Neural cell (in vitro differentiated cells): Measurements from ENCODE around the gene PLCH1. TPM values are rescaled to one million over a fixed set of nuclear protein-coding genes. Genes with fewer than 3 reads are reported as not detected.

Experiments used
- H2AFZ ChIP-seq: fragments of 200-600, 300-800 bp; sonication (generic), shearing (Covaris generic); 2 replicates; pipeline ENCODE4 v1.6.0; 2014; ENCODE audit warnings: low read depth, mild to moderate bottlenecking, antibody characterized with exemption, low read length, moderate library complexity
- H3F3A ChIP-seq: fragments of 200-600 bp; shearing (Covaris generic); 2 replicates; pipeline ENCODE4 v1.6.1; 2016; ENCODE audit warnings: mild to moderate bottlenecking, moderate library complexity, mixed read lengths, antibody characterized with exemption, low read length; ENCODE audit not compliant: insufficient read depth, poor library complexity, severe bottlenecking
- H3K27ac ChIP-seq: fragments of 200-600, 300-800 bp; sonication (generic), shearing (Covaris generic); 2 replicates; pipeline ENCODE4 v1.5.1; 2014; ENCODE audit warnings: mild to moderate bottlenecking, low read length, moderate library complexity
- H3K27me3 ChIP-seq: fragments of 300-800, 200-600 bp; sonication (generic), shearing (Covaris generic); 2 replicates; pipeline ENCODE4 v1.6.0; 2014; ENCODE audit warnings: mild to moderate bottlenecking, low read depth, low read length, moderate library complexity; ENCODE audit not compliant: insufficient read depth
- H3K36me3 ChIP-seq: fragments of 300-800, 200-600 bp; sonication (generic), shearing (Covaris generic); 2 replicates; pipeline ENCODE4 v1.5.1; 2014; ENCODE audit warnings: mild to moderate bottlenecking, antibody characterized with exemption, low read length, moderate library complexity; ENCODE audit not compliant: insufficient read depth
- H3K4me2 ChIP-seq: fragments of 300-800, 200-600 bp; sonication (generic), shearing (Covaris generic); 2 replicates; pipeline ENCODE4 v1.6.0; 2014; ENCODE audit warnings: mild to moderate bottlenecking, low read length
- H3K4me3 ChIP-seq: fragments of 300-800, 200-600 bp; sonication (generic), shearing (Covaris generic); 2 replicates; pipeline ENCODE4 v1.5.1; 2014; ENCODE audit warnings: mild to moderate bottlenecking, low read length, moderate library complexity
- H3K79me2 ChIP-seq: fragments of 200-600 bp; shearing (Covaris generic); replicated peaks from 2 replicates; pipeline ENCODE4 v1.6.0; 2014; ENCODE audit warnings: mild to moderate bottlenecking, low read length, moderate library complexity; ENCODE audit not compliant: insufficient read depth
- H3K9ac ChIP-seq: fragments of 300-800, 200-600 bp; sonication (generic), shearing (Covaris generic); 2 replicates; pipeline ENCODE4 v1.6.1; 2016; ENCODE audit warnings: mild to moderate bottlenecking, low read length, mixed read lengths
- H3K9me2 ChIP-seq: fragments of 200-600 bp; shearing (Covaris generic); 2 replicates; pipeline ENCODE4 v1.6.1; 2016; ENCODE audit warnings: mild to moderate bottlenecking, low read length, mixed read lengths; ENCODE audit not compliant: insufficient read depth
- H3K9me3 ChIP-seq: fragments of 200-600, 300-800 bp; sonication (generic), shearing (Covaris generic); 2 replicates; pipeline ENCODE4 v1.6.1; 2016; ENCODE audit warnings: mild to moderate bottlenecking, mixed run types, low read length, moderate library complexity, mixed read lengths
- H4K20me1 ChIP-seq: fragments of 200-600 bp; shearing (Covaris generic); 2 replicates; pipeline ENCODE4 v1.6.1; 2016; ENCODE audit warnings: mild to moderate bottlenecking, mixed run types; ENCODE audit not compliant: insufficient read depth
- CTCF ChIP-seq: fragments of 450-650 bp; IDR thresholded peaks from 2 replicates; pipeline ENCODE4 v1.5.1; 2014; ENCODE audit warnings: antibody characterized with exemption, mild to moderate bottlenecking, moderate library complexity; ENCODE audit not compliant: poor library complexity, severe bottlenecking
- EP300 ChIP-seq: fragments of 450-650 bp; conservative IDR thresholded peaks from 2 replicates; pipeline ENCODE4 v1.6.1; 2014; ENCODE audit warnings: antibody characterized with exemption, mild to moderate bottlenecking, moderate library complexity; ENCODE audit not compliant: poor library complexity, severe bottlenecking
- EZH2 ChIP-seq: fragments of 200-600, 300-800 bp; shearing (Covaris generic), sonication (generic); IDR thresholded peaks from 2 replicates; pipeline ENCODE4 v1.6.1; 2014; ENCODE audit warnings: antibody characterized with exemption, low read length, borderline replicate concordance, mild to moderate bottlenecking; ENCODE audit not compliant: insufficient read depth, poor library complexity, severe bottlenecking
- MXI1 ChIP-seq: fragments of 450-650 bp; conservative IDR thresholded peaks from 2 replicates; pipeline ENCODE4 v1.6.1; 2014; ENCODE audit warnings: antibody characterized with exemption, mild to moderate bottlenecking; ENCODE audit not compliant: poor library complexity, severe bottlenecking
- POLR2AphosphoS5 ChIP-seq: IDR thresholded peaks from 2 replicates; pipeline ENCODE4 v1.6.1; 2012
- RAD21 ChIP-seq: fragments of 450-650 bp; conservative IDR thresholded peaks from 2 replicates; pipeline ENCODE4 v1.6.1; 2014; ENCODE audit warnings: antibody characterized with exemption, mild to moderate bottlenecking, moderate library complexity
- REST ChIP-seq: IDR thresholded peaks from 2 replicates; pipeline ENCODE4 v1.6.1; 2012; ENCODE audit warnings: borderline replicate concordance
- SMC3 ChIP-seq: fragments of 450-650 bp; conservative IDR thresholded peaks from 2 replicates; pipeline ENCODE4 v1.6.1; 2014; ENCODE audit warnings: antibody characterized with exemption, mild to moderate bottlenecking, moderate library complexity; ENCODE audit not compliant: poor library complexity
- TAF1 ChIP-seq: IDR thresholded peaks from 2 replicates; pipeline ENCODE4 v1.6.1; 2012; ENCODE audit warnings: low read depth
- polyA plus RNA-seq: library from polyadenylated mRNA; depleted of rRNA; stranded (reverse); fragments of >200 nt; gene quantifications from 2 replicates; pipeline ENCODE4 v1.2.3, GENCODE V29; 2014

The PLCH1 gene
- polyA plus RNA-seq, 1 donor from 2014 or later = 13.5 TPM

- H2AFZ ChIP-seq = no peak overlapping the region
- H3K9ac ChIP-seq = no peak overlapping the region
- H3K27ac ChIP-seq = no peak overlapping the region
- no peaks in the 10 kb centered on the region for H3F3A ChIP-seq
- H3K4me2 ChIP-seq = no peak overlapping the region
- H3K9me3 ChIP-seq = no peaks in the 10 kb centered on the region
- no peak overlapping the region for H3K4me3 ChIP-seq
- H3K79me2 ChIP-seq = no peaks in the 10 kb centered on the region
- H4K20me1 ChIP-seq = no peaks in the 10 kb centered on the region
- TF ChIP-seq EZH2 = no peak
- TF ChIP-seq EP300 = no peak
- no peak for TF ChIP-seq SMC3
- peaks cover 1% of the 10 kb centered on the region for H3K36me3 ChIP-seq
- H3K27me3 ChIP-seq = no peaks in the 10 kb centered on the region
- H3K9me2 ChIP-seq = no peaks in the 10 kb centered on the region
Measured at GRCh38 chr3:155485897-155486296, 259.0 kb downstream of the PLCH1 start.

- H3K4me3 ChIP-seq = no peak overlapping the region
- no peak overlapping the region for H3K4me2 ChIP-seq
- no peak overlapping the region for H3K9ac ChIP-seq
- no peaks in the 10 kb centered on the region for H3K9me2 ChIP-seq
- no peaks in the 10 kb centered on the region for H3K79me2 ChIP-seq
- H3K27ac ChIP-seq = no peak overlapping the region
- H3K9me3 ChIP-seq = no peaks in the 10 kb centered on the region
- no peaks in the 10 kb centered on the region for H3K27me3 ChIP-seq
- TF ChIP-seq REST (no peak), MXI1 (no peak), TAF1 (no peak), POLR2AphosphoS5 (no peak), RAD21 (no peak), SMC3 (no peak), EZH2 (no peak), CTCF (no peak), EP300 (no peak)
- H3F3A ChIP-seq = no peaks in the 10 kb centered on the region
- H3K36me3 ChIP-seq = no peaks in the 10 kb centered on the region
- H2AFZ ChIP-seq = no peak overlapping the region
- H4K20me1 ChIP-seq = no peaks in the 10 kb centered on the region
Measured at GRCh38 chr3:155481591-155481990, 263.3 kb downstream of the PLCH1 start.

GRCh38 chr3:155481089-155481488 is 263.8 kb downstream of the PLCH1 start:
- Histone ChIP-seq H3K4me3 (no peak overlapping the region), H3F3A (no peaks in the 10 kb centered on the region), H3K36me3 (no peaks in the 10 kb centered on the region), H4K20me1 (no peaks in the 10 kb centered on the region), H3K79me2 (no peaks in the 10 kb centered on the region), H3K27ac (no peak overlapping the region), H3K9ac (no peak overlapping the region), H3K9me2 (no peaks in the 10 kb centered on the region), H3K9me3 (no peaks in the 10 kb centered on the region), H3K27me3 (no peaks in the 10 kb centered on the region), H3K4me2 (no peak overlapping the region), H2AFZ (no peak overlapping the region)
- no peak for TF ChIP-seq POLR2AphosphoS5
- TF ChIP-seq SMC3 = no peak
- TF ChIP-seq EP300 = no peak
- no peak for TF ChIP-seq MXI1
- TF ChIP-seq TAF1 = no peak
- TF ChIP-seq REST = no peak
- no peak for TF ChIP-seq CTCF
- no peak for TF ChIP-seq RAD21
- TF ChIP-seq EZH2 = no peak
